ENCODE measurements around the gene KLC4.

Gene KLC4

DNA sequence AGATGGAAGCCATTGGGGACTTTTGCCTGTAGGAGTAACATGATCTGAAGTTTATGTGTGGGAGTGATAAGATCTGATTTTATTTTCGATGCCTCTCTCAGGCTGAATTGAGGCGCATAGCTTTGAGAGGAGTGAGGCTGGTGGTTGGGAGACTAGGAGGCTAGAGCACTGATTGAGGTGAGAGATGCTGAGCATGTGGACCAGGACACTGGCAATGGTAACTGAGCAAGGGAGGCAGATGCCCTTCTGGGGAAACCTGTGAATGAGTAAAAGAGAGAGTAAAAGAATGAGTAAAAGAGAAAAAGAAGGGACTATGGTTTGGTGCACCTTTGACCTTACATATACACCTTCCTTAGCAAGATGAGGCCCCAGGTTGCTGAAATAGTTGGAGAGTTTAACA is 35.0 kb upstream of the KLC4 start:
- no peak overlapping the region for H3K4me3 ChIP-seq (ENCODE audit: low read depth, low read length)
- in situ Hi-C loops (cut with HindIII; ENCODE audit: low sequenced_read_pairs), result no loop called here
- TF ChIP-seq, protein P1, sequence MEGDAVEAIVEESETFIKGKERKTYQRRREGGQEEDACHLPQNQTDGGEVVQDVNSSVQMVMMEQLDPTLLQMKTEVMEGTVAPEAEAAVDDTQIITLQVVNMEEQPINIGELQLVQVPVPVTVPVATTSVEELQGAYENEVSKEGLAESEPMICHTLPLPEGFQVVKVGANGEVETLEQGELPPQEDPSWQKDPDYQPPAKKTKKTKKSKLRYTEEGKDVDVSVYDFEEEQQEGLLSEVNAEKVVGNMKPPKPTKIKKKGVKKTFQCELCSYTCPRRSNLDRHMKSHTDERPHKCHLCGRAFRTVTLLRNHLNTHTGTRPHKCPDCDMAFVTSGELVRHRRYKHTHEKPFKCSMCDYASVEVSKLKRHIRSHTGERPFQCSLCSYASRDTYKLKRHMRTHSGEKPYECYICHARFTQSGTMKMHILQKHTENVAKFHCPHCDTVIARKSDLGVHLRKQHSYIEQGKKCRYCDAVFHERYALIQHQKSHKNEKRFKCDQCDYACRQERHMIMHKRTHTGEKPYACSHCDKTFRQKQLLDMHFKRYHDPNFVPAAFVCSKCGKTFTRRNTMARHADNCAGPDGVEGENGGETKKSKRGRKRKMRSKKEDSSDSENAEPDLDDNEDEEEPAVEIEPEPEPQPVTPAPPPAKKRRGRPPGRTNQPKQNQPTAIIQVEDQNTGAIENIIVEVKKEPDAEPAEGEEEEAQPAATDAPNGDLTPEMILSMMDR (IDR thresholded peaks at IDR 0.05; ENCODE audit: low read depth, low read length), result no peak
- DNase-seq (ENCODE audit: low read depth, low spot score), result no peak

GRCh38 chr6:43026365-43026764 is 33.1 kb upstream of the KLC4 start:
- DNase-seq (ENCODE audit: low read depth, low spot score), result no peak
- in situ Hi-C loops (cut with HindIII; ENCODE audit: low sequenced_read_pairs), result no loop called here
- no peak overlapping the region for H3K4me3 ChIP-seq (ENCODE audit: low read depth, low read length)
- TF ChIP-seq, protein P1 (IDR thresholded peaks at IDR 0.05; ENCODE audit: low read depth, low read length), result no peak

GRCh38 chr6:43029120-43029519 is 30.3 kb upstream of the KLC4 start:
- no peak for DNase-seq (ENCODE audit: low read depth, low spot score)
- TF ChIP-seq, protein P1 (IDR thresholded peaks at IDR 0.05; ENCODE audit: low read depth, low read length), result no peak
- in situ Hi-C loops (cut with HindIII; ENCODE audit: low sequenced_read_pairs), result no loop called here
- no peak overlapping the region for H3K4me3 ChIP-seq (ENCODE audit: low read depth, low read length)

GRCh38 chr6:43032326-43032725 is 27.1 kb upstream of the KLC4 start:
- H3K4me3 ChIP-seq (ENCODE audit: low read depth, low read length), result no peak overlapping the region
- TF ChIP-seq, protein P1 (IDR thresholded peaks at IDR 0.05; ENCODE audit: low read depth, low read length), result no peak
- in situ Hi-C loops (cut with HindIII; ENCODE audit: low sequenced_read_pairs), result no loop called here
- DNase-seq (ENCODE audit: low read depth, low spot score), result no peak

GRCh38 chr6:43033496-43034189 is 25.8 kb upstream of the KLC4 start:
- no peak for DNase-seq (ENCODE audit: low read depth, low spot score)
- TF ChIP-seq, protein P1 (IDR thresholded peaks at IDR 0.05; ENCODE audit: low read depth, low read length), result no peak
- no peak overlapping the region for H3K4me3 ChIP-seq (ENCODE audit: low read depth, low read length)
- in situ Hi-C loops (cut with HindIII; ENCODE audit: low sequenced_read_pairs), result no loop called here

DNA sequence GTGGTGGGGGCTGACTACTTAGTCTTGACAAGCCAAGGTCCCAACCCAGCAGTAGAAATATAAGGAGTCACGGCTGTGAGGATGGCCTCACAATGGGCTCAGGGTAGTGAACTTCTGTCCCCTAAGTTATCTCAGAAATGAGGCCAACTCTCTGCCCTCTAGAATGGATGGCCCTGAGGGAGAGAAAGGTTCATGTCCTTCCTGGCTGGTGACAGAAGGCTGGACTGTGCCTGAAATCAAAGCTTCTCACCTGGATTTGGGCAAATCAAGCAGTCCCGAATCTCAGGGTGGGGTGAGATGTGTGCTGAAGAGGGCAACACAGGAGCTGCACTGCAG is 25.3 kb upstream of the KLC4 start:
- no peak overlapping the region for H3K4me3 ChIP-seq (ENCODE audit: low read depth, low read length)
- TF ChIP-seq, protein P1 (IDR thresholded peaks at IDR 0.05; ENCODE audit: low read depth, low read length), result no peak
- in situ Hi-C loops (cut with HindIII; ENCODE audit: low sequenced_read_pairs), result no loop called here
- no peak for DNase-seq (ENCODE audit: low read depth, low spot score)
